Panc1 (cell line): Measurements from ENCODE around the gene SH3BGR. TPM values are rescaled to one million over a fixed set of nuclear protein-coding genes. Genes with fewer than 3 reads are reported as not detected.

Experiments used
- ATAC-seq: fragments of 200-7000 bp; cut with Tn5 transposase; 2 replicates; pipeline ENCODE4 v1.9.1; 2020; ENCODE audit warnings: mild to moderate bottlenecking, moderate library complexity
- BruUV-seq: library from RNA; stranded (reverse); fragments of 400-500 nt; replicated peaks from 2 replicates; lab custom pipeline; 2021; lab: Mats Ljungman, UMichigan
- CTCF ChIA-PET: fragments of 300-600 bp; sonication (Branson Sonifier 250); formaldehyde crosslinking; loops from one replicate; lab custom pipeline; 2022; ENCODE audit warnings: antibody characterized with exemption; lab: Charles Lee
- POLR2A ChIA-PET: fragments of 300-600 bp; sonication (Branson Sonifier 250); formaldehyde crosslinking; loops from one replicate; lab custom pipeline; 2022; ENCODE audit warnings: antibody characterized with exemption; lab: Charles Lee
- DNase-seq: peaks from one replicate; pipeline ENCODE4 v3.0.0-alpha.2; 2010; ENCODE audit warnings: low read depth, low spot score
- H3K27ac ChIP-seq: 2 replicates; pipeline ENCODE4 v1.5.1; 2011; ENCODE audit warnings: mild to moderate bottlenecking, low read length, inconsistent platforms
- H3K27me3 ChIP-seq: fragments of 200-500 bp; sonication (Bioruptor generic); 2 replicates; pipeline ENCODE4 v1.6.0; 2014; ENCODE audit warnings: low read length, inconsistent platforms; ENCODE audit not compliant: control insufficient read depth, insufficient read depth
- H3K36me3 ChIP-seq: fragments of 200-500 bp; sonication (Bioruptor generic); 2 replicates; pipeline ENCODE4 v1.5.1; 2014; ENCODE audit warnings: inconsistent platforms, mild to moderate bottlenecking, low read length, moderate library complexity; ENCODE audit not compliant: control insufficient read depth, insufficient read depth
- H3K4me1 ChIP-seq: 2 replicates; pipeline ENCODE4 v1.5.1; 2011; ENCODE audit warnings: inconsistent platforms, mild to moderate bottlenecking, low read length, moderate library complexity; ENCODE audit not compliant: control insufficient read depth, insufficient read depth
- H3K4me3 ChIP-seq, 2 experiments: 2 replicates each; pipeline ENCODE4 v1.5.1; 2011 to 2012; ENCODE audit warnings: low read depth in 2 of 2, low read length in 2 of 2, mild to moderate bottlenecking in 2 of 2, inconsistent platforms in 1 of 2, moderate library complexity in 1 of 2
- H3K9me3 ChIP-seq: fragments of 200-500 bp; sonication (Bioruptor generic); 2 replicates; pipeline ENCODE4 v1.5.1; 2014; ENCODE audit warnings: low read depth, mild to moderate bottlenecking, inconsistent platforms, low read length, moderate library complexity; ENCODE audit not compliant: control insufficient read depth, insufficient read depth
- CTCF ChIP-seq: fragments of 450-650 bp; IDR thresholded peaks from 2 replicates; pipeline ENCODE4 v1.5.1; 2017; ENCODE audit warnings: mild to moderate bottlenecking
- POLR2AphosphoS5 ChIP-seq: IDR thresholded peaks from 2 replicates; pipeline ENCODE4 v1.6.1; 2012; ENCODE audit warnings: mild to moderate bottlenecking, low read depth, low read length, moderate library complexity
- REST ChIP-seq, 2 experiments: IDR thresholded peaks; 2 replicates each; pipeline ENCODE4 v1.6.1; 2011 to 2012; ENCODE audit warnings: low read depth in 2 of 2, control low read depth in 1 of 2, low read length in 1 of 2, mild to moderate bottlenecking in 1 of 2, moderate library complexity in 1 of 2; ENCODE audit not compliant: insufficient read depth in 1 of 2
- SIN3A ChIP-seq: IDR thresholded peaks from 2 replicates; pipeline ENCODE4 v1.6.1; 2012; ENCODE audit warnings: low read depth, mild to moderate bottlenecking, low read length, moderate library complexity, borderline replicate concordance; ENCODE audit not compliant: insufficient read depth
- TCF7L2 ChIP-seq: IDR thresholded peaks from 2 replicates; pipeline ENCODE4 v1.6.1; 2011; ENCODE audit warnings: mild to moderate bottlenecking, low read depth, low read length, inconsistent platforms
- in situ Hi-C: cut with HindIII; loops from 2 replicates; pipeline ENCODE4 v1.10.0; 2016; ENCODE audit warnings: low sequenced_read_pairs, low pct_unique_long_range_greater_than_20kb
- intact Hi-C: fragments of 100-400 bp; cut with micrococcal nuclease; formaldehyde crosslinking; loops from one replicate; pipeline ENCODE4 v1.10.0; 2022; ENCODE audit not compliant: unreplicated experiment
- total RNA-seq: library from RNA; stranded (reverse); gene quantifications from one replicate; pipeline ENCODE4 v1.2.1, GENCODE V29; 2021; ENCODE audit not compliant: unreplicated experiment

The SH3BGR gene
- total RNA-seq, 1 experiment from 2014 or later, result 1.7 TPM

GRCh38 chr21:39515684-39516472 is 64.1 kb downstream of the SH3BGR start:
- in situ Hi-C loops, result no loop called here
- Histone ChIP-seq H3K36me3 (no peaks in the 10 kb centered on the region), H3K27me3 (no peaks in the 10 kb centered on the region), H3K27ac (no peak overlapping the region), H3K4me3 (no peak overlapping the region), H3K9me3 (no peaks in the 10 kb centered on the region), H3K4me1 (no peaks in the 10 kb centered on the region)
- CTCF ChIA-PET, result interaction anchor here (0.7 kb wide), 1 partner anchor 18 kb away, joined by 3 read pairs; no protein-coding TSS in a partner anchor
- BruUV-seq, result no TSS peak
- TF ChIP-seq SIN3A (no peak), TCF7L2 (no peak), CTCF (no peak), REST (IDR thresholded peaks at IDR 0.05; ENCODE audit: insufficient read depth in 1 of 2, low read depth in 2 of 2, low read length in 1 of 2) (no peak), POLR2AphosphoS5 (no peak)
- POLR2A ChIA-PET, result no interaction called here
- DNase-seq (no peak), ATAC-seq (no peak)
- intact Hi-C loops, result no loop called here

GRCh38 chr21:39518055-39518846 is 66.5 kb downstream of the SH3BGR start:
- H3K27ac ChIP-seq, result no peak overlapping the region
- ChIA-PET CTCF (interaction anchor here (0.5 to 0.8 kb wide), 2 partner anchors 10 to 35 kb away, joined by 3 read pairs; no protein-coding TSS in a partner anchor), POLR2A (interaction anchor here (0.6 kb wide), 1 partner anchor 49 kb away, joined by 3 read pairs; no protein-coding TSS in a partner anchor)
- no peaks in the 10 kb centered on the region for H3K4me1 ChIP-seq
- no TSS peak for BruUV-seq
- TF ChIP-seq REST (IDR thresholded peaks at IDR 0.05; ENCODE audit: insufficient read depth in 1 of 2, low read depth in 2 of 2, low read length in 1 of 2) (no peak), TCF7L2 (no peak), POLR2AphosphoS5 (no peak), SIN3A (no peak), CTCF (peak; percentile 83)
- no peaks in the 10 kb centered on the region for H3K27me3 ChIP-seq
- ATAC-seq, result peak; percentile 91
- in situ Hi-C loops, result no loop called here
- no peaks in the 10 kb centered on the region for H3K36me3 ChIP-seq
- H3K9me3 ChIP-seq, result no peaks in the 10 kb centered on the region
- DNase-seq, result peak; percentile 7
- intact Hi-C loops, result loop anchor here (1.0 kb wide), 1 partner anchor 198 kb away; no protein-coding TSS in a partner anchor
- no peak overlapping the region for H3K4me3 ChIP-seq
